ENCODE data around the gene MET.
"Not testable (repeated sequence)": the region's sequence is repeated elsewhere in the genome, so short reads cannot be mapped to it uniquely, and the experiment has no call there.

The MET gene

DNA sequence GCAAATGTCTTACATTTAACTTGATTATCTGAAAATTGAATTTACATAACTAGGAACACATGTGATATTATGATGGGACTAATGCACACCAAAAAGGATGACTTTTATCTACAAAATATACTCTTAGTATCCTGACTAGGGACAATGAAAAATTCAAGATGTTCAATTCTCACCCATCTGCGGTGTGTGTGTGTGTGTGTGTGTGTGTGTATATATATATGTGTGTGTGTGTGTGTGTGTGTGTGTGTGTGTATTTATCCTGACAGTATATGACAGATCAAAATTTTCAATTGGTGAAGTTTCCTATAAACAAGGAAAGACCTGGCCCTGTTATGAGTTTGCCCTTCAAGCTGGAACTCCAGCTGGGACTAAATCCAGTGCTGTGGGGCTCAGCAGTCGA lies 40.3 kb upstream of the MET start:
- no peaks in the 10 kb centered on the region for H3K9me3 ChIP-seq
- no peak overlapping the region for H3K4me3 ChIP-seq (ENCODE audit: low read depth, low read length)
- no peaks in the 10 kb centered on the region for H3K4me1 ChIP-seq
- no peaks in the 10 kb centered on the region for H3K36me3 ChIP-seq
- H3K27me3 ChIP-seq: no peaks in the 10 kb centered on the region
- TF ChIP-seq, protein P1, sequence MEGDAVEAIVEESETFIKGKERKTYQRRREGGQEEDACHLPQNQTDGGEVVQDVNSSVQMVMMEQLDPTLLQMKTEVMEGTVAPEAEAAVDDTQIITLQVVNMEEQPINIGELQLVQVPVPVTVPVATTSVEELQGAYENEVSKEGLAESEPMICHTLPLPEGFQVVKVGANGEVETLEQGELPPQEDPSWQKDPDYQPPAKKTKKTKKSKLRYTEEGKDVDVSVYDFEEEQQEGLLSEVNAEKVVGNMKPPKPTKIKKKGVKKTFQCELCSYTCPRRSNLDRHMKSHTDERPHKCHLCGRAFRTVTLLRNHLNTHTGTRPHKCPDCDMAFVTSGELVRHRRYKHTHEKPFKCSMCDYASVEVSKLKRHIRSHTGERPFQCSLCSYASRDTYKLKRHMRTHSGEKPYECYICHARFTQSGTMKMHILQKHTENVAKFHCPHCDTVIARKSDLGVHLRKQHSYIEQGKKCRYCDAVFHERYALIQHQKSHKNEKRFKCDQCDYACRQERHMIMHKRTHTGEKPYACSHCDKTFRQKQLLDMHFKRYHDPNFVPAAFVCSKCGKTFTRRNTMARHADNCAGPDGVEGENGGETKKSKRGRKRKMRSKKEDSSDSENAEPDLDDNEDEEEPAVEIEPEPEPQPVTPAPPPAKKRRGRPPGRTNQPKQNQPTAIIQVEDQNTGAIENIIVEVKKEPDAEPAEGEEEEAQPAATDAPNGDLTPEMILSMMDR (IDR thresholded peaks at IDR 0.05; ENCODE audit: low read depth, low read length): no peak
- no peak for DNase-seq

- Histone ChIP-seq H3K36me3 (no peaks in the 10 kb centered on the region), H3K4me3 (ENCODE audit: low read depth, low read length) (no peak overlapping the region), H3K4me1 (no peaks in the 10 kb centered on the region), H3K27me3 (no peaks in the 10 kb centered on the region), H3K9me3 (no peaks in the 10 kb centered on the region)
- TF ChIP-seq, protein P1 (IDR thresholded peaks at IDR 0.05; ENCODE audit: low read depth, low read length): no peak
- DNase-seq: no peak
Observed at GRCh38 chr7:116632384-116632783, 39.6 kb upstream of the MET start.

- no peaks in the 10 kb centered on the region for H3K27me3 ChIP-seq
- no peaks in the 10 kb centered on the region for H3K36me3 ChIP-seq
- TF ChIP-seq, protein P1 (IDR thresholded peaks at IDR 0.05; ENCODE audit: low read depth, low read length): no peak
- H3K9me3 ChIP-seq: no peaks in the 10 kb centered on the region
- no peak for DNase-seq
- no peaks in the 10 kb centered on the region for H3K4me1 ChIP-seq
- H3K4me3 ChIP-seq (ENCODE audit: low read depth, low read length): no peak overlapping the region
Observed at GRCh38 chr7:116633131-116633988, 38.6 kb upstream of the MET start.

DNA sequence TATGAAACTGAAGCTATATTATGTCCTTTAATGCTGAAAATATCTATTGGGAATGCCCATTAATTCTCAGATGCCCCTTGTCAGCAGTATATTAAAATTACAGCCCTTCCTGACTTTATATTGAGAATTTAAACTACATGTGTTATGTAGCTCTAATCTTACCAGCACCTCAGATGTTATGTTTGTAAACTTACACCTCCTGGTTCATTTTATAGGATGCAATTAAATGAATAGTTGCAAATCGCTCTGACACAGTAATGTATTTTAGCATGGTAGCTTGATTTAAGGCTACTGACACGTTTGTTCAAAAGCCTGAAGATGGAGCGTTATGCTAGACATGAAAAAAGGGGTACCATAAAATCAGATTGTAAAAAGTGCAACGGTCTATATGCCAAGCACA lies 35.0 kb upstream of the MET start:
- TF ChIP-seq, protein P1 (IDR thresholded peaks at IDR 0.05; ENCODE audit: low read depth, low read length): no peak
- no peaks in the 10 kb centered on the region for H3K36me3 ChIP-seq
- no peaks in the 10 kb centered on the region for H3K9me3 ChIP-seq
- H3K27me3 ChIP-seq: no peaks in the 10 kb centered on the region
- DNase-seq: no peak
- H3K4me1 ChIP-seq: no peaks in the 10 kb centered on the region
- H3K4me3 ChIP-seq (ENCODE audit: low read depth, low read length): no peak overlapping the region

- not testable (repeated sequence) for H3K4me1 ChIP-seq; H3K36me3 ChIP-seq; DNase-seq; H3K9me3 ChIP-seq; H3K4me3 ChIP-seq (ENCODE audit: low read depth, low read length); H3K27me3 ChIP-seq
Observed at GRCh38 chr7:116638592-116638991, 33.4 kb upstream of the MET start.

GRCh38 chr7:116641551-116642153 lies 30.3 kb upstream of the MET start:
- no peaks in the 10 kb centered on the region for H3K27me3 ChIP-seq
- TF ChIP-seq, protein P1 (IDR thresholded peaks at IDR 0.05; ENCODE audit: low read depth, low read length): no peak
- no peaks in the 10 kb centered on the region for H3K36me3 ChIP-seq
- no peaks in the 10 kb centered on the region for H3K4me1 ChIP-seq
- H3K4me3 ChIP-seq (ENCODE audit: low read depth, low read length): no peak overlapping the region
- no peak for DNase-seq
- H3K9me3 ChIP-seq: no peaks in the 10 kb centered on the region

DNA sequence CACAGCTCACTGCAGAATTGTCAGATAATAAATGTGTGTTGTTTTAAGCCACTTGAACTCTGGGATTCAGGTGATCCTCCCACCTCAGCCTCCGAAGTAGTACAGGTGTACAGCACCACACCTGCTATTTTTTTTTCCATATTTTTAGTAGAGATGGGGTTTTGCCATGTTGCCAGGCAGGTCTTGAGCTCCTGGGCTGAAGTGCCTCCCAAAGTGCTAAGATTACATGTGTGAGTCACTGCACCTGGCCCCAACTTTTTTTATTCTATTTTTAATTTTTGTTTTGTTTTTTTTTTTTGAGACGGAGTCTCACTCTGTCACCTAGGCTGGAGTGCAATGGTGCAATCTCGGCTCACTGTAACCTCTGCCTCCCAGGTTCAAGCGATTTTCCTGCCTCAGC lies 28.8 kb upstream of the MET start:
- H3K4me1 ChIP-seq; DNase-seq; H3K4me3 ChIP-seq (ENCODE audit: low read depth, low read length); H3K36me3 ChIP-seq; H3K27me3 ChIP-seq; H3K9me3 ChIP-seq: not testable (repeated sequence)

All from BE2C (cell line).